Measurements from ENCODE around the gene APP.

Gene APP

GRCh38 chr21:25960402-25960801 lies 210.2 kb downstream of the APP start:
- Histone ChIP-seq H3K36me3 (ENCODE audit: insufficient read depth, low read length) (peaks cover 8% of the 10 kb centered on the region), H3K9me3 (ENCODE audit: control insufficient read depth, insufficient read depth, low read length) (no peaks in the 10 kb centered on the region), H3K9ac (ENCODE audit: low read depth, low read length) (no peak overlapping the region), H3K4me1 (ENCODE audit: insufficient read depth, low read length) (peaks cover 32% of the 10 kb centered on the region)

- H3K4me1 ChIP-seq (ENCODE audit: insufficient read depth, low read length): peaks cover 32% of the 10 kb centered on the region
- no peaks in the 10 kb centered on the region for H3K9me3 ChIP-seq (ENCODE audit: control insufficient read depth, insufficient read depth, low read length)
- no peak overlapping the region for H3K9ac ChIP-seq (ENCODE audit: low read depth, low read length)
- peaks cover 6% of the 10 kb centered on the region; the same call in 1 of the 2 replicates for H3K36me3 ChIP-seq (ENCODE audit: insufficient read depth, low read length)
Measured at GRCh38 chr21:25959799-25960198, 210.8 kb downstream of the APP start.

- no peak overlapping the region for H3K9ac ChIP-seq (ENCODE audit: low read depth, low read length)
- H3K4me1 ChIP-seq (ENCODE audit: insufficient read depth, low read length): peaks cover 22% of the 10 kb centered on the region; the same call in 1 of the 2 replicates
- H3K9me3 ChIP-seq (ENCODE audit: control insufficient read depth, insufficient read depth, low read length): no peaks in the 10 kb centered on the region
- peaks cover 19% of the 10 kb centered on the region for H3K36me3 ChIP-seq (ENCODE audit: insufficient read depth, low read length)
Measured at GRCh38 chr21:25956993-25957714, 213.4 kb downstream of the APP start.

- H3K36me3 ChIP-seq (ENCODE audit: insufficient read depth, low read length): peaks cover 19% of the 10 kb centered on the region
- no peak overlapping the region for H3K9ac ChIP-seq (ENCODE audit: low read depth, low read length)
- H3K4me1 ChIP-seq (ENCODE audit: insufficient read depth, low read length): peaks cover 10% of the 10 kb centered on the region; the same call in 1 of the 2 replicates
- H3K9me3 ChIP-seq (ENCODE audit: control insufficient read depth, insufficient read depth, low read length): no peaks in the 10 kb centered on the region
Measured at GRCh38 chr21:25955646-25956045, 214.9 kb downstream of the APP start.

GRCh38 chr21:25953659-25954058 lies 216.9 kb downstream of the APP start:
- Histone ChIP-seq H3K9ac (ENCODE audit: low read depth, low read length) (no peak overlapping the region), H3K36me3 (ENCODE audit: insufficient read depth, low read length) (peaks cover 25% of the 10 kb centered on the region), H3K4me1 (ENCODE audit: insufficient read depth, low read length) (no peaks in the 10 kb centered on the region), H3K9me3 (ENCODE audit: control insufficient read depth, insufficient read depth, low read length) (no peaks in the 10 kb centered on the region)

GRCh38 chr21:25953196-25953595 lies 217.4 kb downstream of the APP start:
- no peaks in the 10 kb centered on the region for H3K4me1 ChIP-seq (ENCODE audit: insufficient read depth, low read length)
- H3K36me3 ChIP-seq (ENCODE audit: insufficient read depth, low read length): peaks cover 25% of the 10 kb centered on the region
- no peak overlapping the region for H3K9ac ChIP-seq (ENCODE audit: low read depth, low read length)
- H3K9me3 ChIP-seq (ENCODE audit: control insufficient read depth, insufficient read depth, low read length): no peaks in the 10 kb centered on the region

- no peaks in the 10 kb centered on the region for H3K9me3 ChIP-seq (ENCODE audit: control insufficient read depth, insufficient read depth, low read length)
- H3K9ac ChIP-seq (ENCODE audit: low read depth, low read length): no peak overlapping the region
- H3K36me3 ChIP-seq (ENCODE audit: insufficient read depth, low read length): peaks cover 25% of the 10 kb centered on the region
- H3K4me1 ChIP-seq (ENCODE audit: insufficient read depth, low read length): no peaks in the 10 kb centered on the region
Measured at GRCh38 chr21:25952306-25952705, 218.3 kb downstream of the APP start.

- no peaks in the 10 kb centered on the region for H3K4me1 ChIP-seq (ENCODE audit: insufficient read depth, low read length)
- H3K36me3 ChIP-seq (ENCODE audit: insufficient read depth, low read length): peaks cover 19% of the 10 kb centered on the region
- no peaks in the 10 kb centered on the region for H3K9me3 ChIP-seq (ENCODE audit: control insufficient read depth, insufficient read depth, low read length)
- H3K9ac ChIP-seq (ENCODE audit: low read depth, low read length): no peak overlapping the region
Measured at GRCh38 chr21:25949701-25950100, 220.9 kb downstream of the APP start.

GRCh38 chr21:25944672-25945213 lies 225.8 kb downstream of the APP start:
- Histone ChIP-seq H3K4me1 (ENCODE audit: insufficient read depth, low read length) (no peaks in the 10 kb centered on the region), H3K9ac (ENCODE audit: low read depth, low read length) (no peak overlapping the region), H3K9me3 (ENCODE audit: control insufficient read depth, insufficient read depth, low read length) (no peaks in the 10 kb centered on the region), H3K36me3 (ENCODE audit: insufficient read depth, low read length) (0 out of 2 replicates have a peak, but pooled peaks cover under 1% of the 10 kb centered on the region)

GRCh38 chr21:25944082-25944481 lies 226.5 kb downstream of the APP start:
- Histone ChIP-seq H3K9me3 (ENCODE audit: control insufficient read depth, insufficient read depth, low read length) (no peaks in the 10 kb centered on the region), H3K9ac (ENCODE audit: low read depth, low read length) (no peak overlapping the region), H3K36me3 (ENCODE audit: insufficient read depth, low read length) (no peaks in the 10 kb centered on the region), H3K4me1 (ENCODE audit: insufficient read depth, low read length) (no peaks in the 10 kb centered on the region)

- Histone ChIP-seq H3K36me3 (ENCODE audit: insufficient read depth, low read length) (no peaks in the 10 kb centered on the region), H3K4me1 (ENCODE audit: insufficient read depth, low read length) (no peaks in the 10 kb centered on the region)
Measured at GRCh38 chr21:25942135-25942534, 228.4 kb downstream of the APP start.

GRCh38 chr21:25939396-25939761 lies 231.2 kb downstream of the APP start:
- H3K4me1 ChIP-seq (ENCODE audit: insufficient read depth, low read length): no peaks in the 10 kb centered on the region
- no peak overlapping the region for H3K9ac ChIP-seq (ENCODE audit: low read depth, low read length)
- H3K36me3 ChIP-seq (ENCODE audit: insufficient read depth, low read length): no peaks in the 10 kb centered on the region; the same call in 1 of the 2 replicates
- H3K9me3 ChIP-seq (ENCODE audit: control insufficient read depth, insufficient read depth, low read length): no peaks in the 10 kb centered on the region

More at GRCh38 chr21:25942135-25942534, 228.4 kb downstream of the APP start:
- H3K9me3 ChIP-seq (ENCODE audit: control insufficient read depth, insufficient read depth, low read length): no peaks in the 10 kb centered on the region
- no peak overlapping the region for H3K9ac ChIP-seq (ENCODE audit: low read depth, low read length)

- Histone ChIP-seq H3K36me3 (ENCODE audit: insufficient read depth, low read length) (no peaks in the 10 kb centered on the region; the same call in 1 of the 2 replicates), H3K4me1 (ENCODE audit: insufficient read depth, low read length) (no peaks in the 10 kb centered on the region), H3K9me3 (ENCODE audit: control insufficient read depth, insufficient read depth, low read length) (no peaks in the 10 kb centered on the region), H3K9ac (ENCODE audit: low read depth, low read length) (no peak overlapping the region)
Measured at GRCh38 chr21:25938658-25939395, 231.7 kb downstream of the APP start.

GRCh38 chr21:25936776-25937175 lies 233.8 kb downstream of the APP start:
- Histone ChIP-seq H3K9me3 (ENCODE audit: control insufficient read depth, insufficient read depth, low read length) (no peaks in the 10 kb centered on the region), H3K4me1 (ENCODE audit: insufficient read depth, low read length) (no peaks in the 10 kb centered on the region), H3K9ac (ENCODE audit: low read depth, low read length) (no peak overlapping the region), H3K36me3 (ENCODE audit: insufficient read depth, low read length) (peaks cover under 1% of the 10 kb centered on the region; the same call in 1 of the 2 replicates)

Data from ES-I3 (cell line).